Thyroid gland (tissue), 4 donors: ENCODE data around the gene MEGF6. TPM values are rescaled to one million over a fixed set of nuclear protein-coding genes. Genes with fewer than 3 reads are reported as not detected.
A peak's percentile ranks its signal among the peaks of the same experiment; 100 is the strongest.

Experiments used
- DNase-seq, 2 donors: peaks; one replicate each; pipeline ENCODE4 v3.0.0-alpha.2; 2019
- H3K27ac ChIP-seq, 3 donors: fragments of 200-600 bp; sonication (generic); 1 replicate in 2 of 3; 2 replicates in 1 of 3; pipeline ENCODE4 v1.5.1; 2016 to 2019; ENCODE audit warnings: mild to moderate bottlenecking in 1 of 3, moderate library complexity in 1 of 3
- H3K27me3 ChIP-seq: fragments of 200-600 bp; sonication (generic); one replicate; pipeline ENCODE4 v1.5.1; 2019
- H3K36me3 ChIP-seq, 2 donors: fragments of 200-600 bp; sonication (generic); one replicate each; pipeline ENCODE4 v1.5.1; 2016 to 2019
- H3K4me1 ChIP-seq, 2 donors: fragments of 200-600 bp; sonication (generic); one replicate each; pipeline ENCODE4 v1.5.1; 2017 to 2019
- H3K4me3 ChIP-seq, 3 donors: fragments of 200-600 bp; sonication (generic); replicated peaks in 1 of 3; 1 replicate in 2 of 3; 2 replicates in 1 of 3; pipeline ENCODE4 v1.5.1; 2016; ENCODE audit warnings: mild to moderate bottlenecking in 1 of 3
- H3K9me3 ChIP-seq: fragments of 200-600 bp; sonication (generic); one replicate; pipeline ENCODE4 v1.5.1; 2017
- CTCF ChIP-seq, 6 experiments: fragments of 200-600 bp in 3 of 6; fragments of 450-650 bp in 3 of 6; sonication (generic) in 3 of 6; IDR thresholded peaks; one replicate each; pipeline ENCODE4 v1.5.1; 2016 to 2019; ENCODE audit warnings: antibody characterized with exemption in 6 of 6, mild to moderate bottlenecking in 2 of 6, inconsistent platforms in 1 of 6, moderate library complexity in 1 of 6
- POLR2A ChIP-seq, 2 donors: fragments of 450-650 bp; IDR thresholded peaks; one replicate each; pipeline ENCODE4 v1.6.1; 2017; ENCODE audit warnings: antibody characterized with exemption in 2 of 2, mild to moderate bottlenecking in 2 of 2, moderate library complexity in 1 of 2
- WGBS, 2 donors: methylation state at CpG; one replicate each; pipeline ENCODE4 v1.1.5; 2017; 5-methylcytosine and 5-hydroxymethylcytosine counted together
- intact Hi-C: fragments of 100-400 bp; cut with DNase I; formaldehyde crosslinking; loops from one replicate; pipeline ENCODE4 v1.15.1; 2023
- total RNA-seq, 4 donors: library from RNA; depleted of rRNA; stranded (reverse); fragments of >200 nt; gene quantifications; one replicate each; pipeline ENCODE4 v1.2.3, GENCODE V29; 2016

Gene MEGF6
- total RNA-seq, 4 donors from 2014 or later = 9.4 to 25.8 (median 21.8) TPM

GRCh38 chr1:3520419-3521378 is 90.6 kb downstream of the MEGF6 start:
- TF ChIP-seq POLR2A (IDR thresholded peaks at IDR 0.05) = no peak

DNA sequence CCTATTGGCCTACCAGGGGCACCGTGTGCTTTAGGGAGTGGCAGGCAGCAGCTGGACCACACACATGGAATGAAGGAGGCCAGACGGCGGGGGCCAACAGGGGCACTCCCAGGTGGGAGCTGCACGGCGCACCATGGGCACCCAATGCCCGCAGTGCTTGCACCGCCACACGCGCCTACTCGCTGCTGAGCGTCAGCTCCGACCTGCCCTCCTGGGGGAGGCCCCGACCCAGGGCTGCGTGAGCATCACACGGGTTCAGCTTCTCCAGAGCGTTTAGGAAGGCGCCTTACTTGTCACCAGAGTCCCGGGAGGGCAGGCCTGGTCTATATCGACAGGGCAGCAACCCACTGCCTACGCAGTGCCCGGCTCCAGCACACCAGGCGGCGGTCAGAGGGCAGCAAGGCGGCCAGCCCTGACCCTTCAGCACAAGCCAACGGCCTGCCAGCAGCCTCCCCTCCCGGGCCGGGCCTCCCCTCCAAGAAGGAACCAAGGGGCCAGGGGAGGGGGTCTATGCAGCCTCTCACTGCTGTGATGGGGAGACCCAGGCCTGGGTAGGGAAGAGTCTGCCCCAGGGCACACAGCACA is 91.9 kb downstream of the MEGF6 start:
- no peaks in the 10 kb centered on the region for H3K9me3 ChIP-seq
- H3K4me1 ChIP-seq = no peaks in the 10 kb centered on the region
- no peak overlapping the region for H3K27ac ChIP-seq
- no peaks in the 10 kb centered on the region for H3K36me3 ChIP-seq
- intact Hi-C loops = no loop called here
- H3K4me3 ChIP-seq = no peak overlapping the region
- no peaks in the 10 kb centered on the region for H3K27me3 ChIP-seq
- 93 to 98% methylated on average over 3 to 11 of the region's 27 CpGs for WGBS, 2 donors
- no peak for DNase-seq
- no peak for TF ChIP-seq POLR2A (IDR thresholded peaks at IDR 0.05)
- TF ChIP-seq CTCF (IDR thresholded peaks at IDR 0.05) = no peak

More at GRCh38 chr1:3520419-3521378, 90.6 kb downstream of the MEGF6 start:
- no peak for DNase-seq
- no peaks in the 10 kb centered on the region for H3K4me1 ChIP-seq
- no peaks in the 10 kb centered on the region for H3K9me3 ChIP-seq
- no peak overlapping the region for H3K4me3 ChIP-seq
- intact Hi-C loops = no loop called here
- WGBS, 2 donors = 84 to 87% methylated on average over 15 to 24 of the region's 24 CpGs
- H3K27ac ChIP-seq = no peak overlapping the region
- H3K36me3 ChIP-seq = no peaks in the 10 kb centered on the region
- no peaks in the 10 kb centered on the region for H3K27me3 ChIP-seq

- H3K4me1 ChIP-seq = no peaks in the 10 kb centered on the region
- H3K36me3 ChIP-seq = no peaks in the 10 kb centered on the region
- TF ChIP-seq CTCF (IDR thresholded peaks at IDR 0.05) = no peak
- TF ChIP-seq POLR2A (IDR thresholded peaks at IDR 0.05) = no peak
- H3K4me3 ChIP-seq = no peak overlapping the region
- WGBS, 2 donors = 74 to 98% methylated on average over 3 to 8 of the region's 8 CpGs
- H3K27me3 ChIP-seq = no peaks in the 10 kb centered on the region
- intact Hi-C loops = no loop called here
- no peak overlapping the region for H3K27ac ChIP-seq
- DNase-seq = no peak
- H3K9me3 ChIP-seq = no peaks in the 10 kb centered on the region
Measured at GRCh38 chr1:3518756-3519155, 92.6 kb downstream of the MEGF6 start.

DNA sequence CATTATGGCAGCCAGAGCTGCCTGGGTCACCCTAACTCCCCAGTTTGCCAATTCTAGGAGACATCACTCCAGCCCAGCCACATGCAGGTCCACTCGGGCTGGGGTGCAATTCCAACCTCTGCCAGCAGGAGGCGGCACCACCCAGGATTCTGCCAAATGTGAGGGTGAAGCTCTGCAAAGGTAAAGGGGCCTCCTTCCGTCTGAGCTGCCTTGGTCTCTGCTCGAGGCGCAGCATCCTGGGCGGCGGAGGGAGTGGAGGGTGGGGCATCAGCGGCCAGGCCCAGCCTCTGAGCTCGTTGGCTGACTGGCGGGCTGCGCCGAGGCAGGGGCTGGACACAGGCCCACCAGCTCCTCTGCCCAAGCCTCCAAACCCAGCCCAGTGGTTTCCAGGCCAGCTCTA is 93.1 kb downstream of the MEGF6 start:
- DNase-seq = no peak
- H3K27ac ChIP-seq = no peak overlapping the region
- WGBS, 2 donors = 80 to 95% methylated on average over 4 to 11 of the region's 12 CpGs
- peak in 5 of 6 experiments; percentile 17 to 49 (median 26) for TF ChIP-seq CTCF (IDR thresholded peaks at IDR 0.05)
- TF ChIP-seq POLR2A (IDR thresholded peaks at IDR 0.05) = no peak
- H3K36me3 ChIP-seq = no peaks in the 10 kb centered on the region
- no peaks in the 10 kb centered on the region for H3K27me3 ChIP-seq
- no peak overlapping the region for H3K4me3 ChIP-seq
- intact Hi-C loops = no loop called here
- no peaks in the 10 kb centered on the region for H3K4me1 ChIP-seq
- H3K9me3 ChIP-seq = no peaks in the 10 kb centered on the region

DNA sequence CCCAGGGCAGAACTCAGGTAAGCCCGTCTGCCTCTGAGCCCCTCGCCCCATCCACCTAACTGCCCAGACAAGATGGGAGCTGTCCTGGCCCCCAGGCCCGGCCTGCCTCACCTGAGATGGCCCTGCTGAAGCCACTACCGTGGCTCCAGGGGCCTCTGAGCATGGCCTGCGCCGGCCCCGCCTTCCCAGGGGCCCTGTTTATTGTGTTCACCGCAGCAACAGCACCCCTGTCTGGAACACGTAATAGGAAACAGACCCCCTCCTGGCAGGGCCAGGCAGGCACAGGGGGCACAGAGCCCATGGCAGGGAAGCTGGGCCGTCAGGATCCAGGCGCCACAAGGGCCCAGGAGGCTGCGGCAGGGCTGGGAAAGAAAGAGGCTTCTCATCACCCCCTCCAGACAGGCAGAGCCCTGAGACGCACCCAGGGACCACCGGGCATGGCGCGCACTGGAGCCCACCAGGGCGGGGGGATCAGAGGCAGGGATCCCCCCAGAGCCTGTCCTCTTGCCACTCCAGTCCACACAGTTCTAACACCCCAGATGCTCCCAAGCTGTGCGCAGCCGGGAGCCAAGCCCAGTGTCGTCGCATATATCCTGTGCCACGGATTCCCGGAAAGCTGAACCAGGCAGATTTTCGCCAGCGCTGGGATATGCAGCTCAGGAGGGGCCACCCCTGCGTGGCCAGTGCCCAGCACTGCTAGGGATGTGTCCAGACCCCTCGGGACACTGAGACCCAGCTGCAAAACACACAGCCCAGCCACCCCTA is 94.2 kb downstream of the MEGF6 start:
- no peak overlapping the region for H3K27ac ChIP-seq

More for the DNA sequence above, 94.2 kb downstream of the MEGF6 start:
- 88 to 93% methylated on average over 6 to 12 of the region's 27 CpGs for WGBS, 2 donors
- no peaks in the 10 kb centered on the region for H3K4me1 ChIP-seq
- H3K9me3 ChIP-seq = no peaks in the 10 kb centered on the region
- intact Hi-C loops = no loop called here
- H3K36me3 ChIP-seq = no peaks in the 10 kb centered on the region
- H3K4me3 ChIP-seq = no peak overlapping the region
- no peaks in the 10 kb centered on the region for H3K27me3 ChIP-seq
- TF ChIP-seq CTCF (IDR thresholded peaks at IDR 0.05) (no peak), POLR2A (IDR thresholded peaks at IDR 0.05) (no peak)
- no peak for DNase-seq
